Gastrocnemius medialis (tissue), 4 donors: Measurements from ENCODE around the gene KRT31.

ENCODE experiments used
- POLR2A ChIP-seq, 2 donors: fragments of 450-650 bp; IDR thresholded peaks; one replicate each; pipeline ENCODE4 v1.6.1; 2017; ENCODE audit warnings: antibody characterized with exemption in 2 of 2, mild to moderate bottlenecking in 2 of 2, moderate library complexity in 2 of 2
- TF ChIP-seq, protein P1 (sequence below), 5 experiments: fragments of 450-650 bp in 3 of 5; fragments of 200-600 bp in 2 of 5; sonication (generic) in 2 of 5; IDR thresholded peaks in 4 of 5; conservative IDR thresholded peaks in 1 of 5; 1 replicate in 4 of 5; 2 replicates in 1 of 5; pipeline ENCODE4 v1.5.1; 2016 to 2019; ENCODE audit warnings: antibody characterized with exemption in 5 of 5, mild to moderate bottlenecking in 3 of 5, moderate library complexity in 3 of 5

- TF ChIP-seq, protein P1, sequence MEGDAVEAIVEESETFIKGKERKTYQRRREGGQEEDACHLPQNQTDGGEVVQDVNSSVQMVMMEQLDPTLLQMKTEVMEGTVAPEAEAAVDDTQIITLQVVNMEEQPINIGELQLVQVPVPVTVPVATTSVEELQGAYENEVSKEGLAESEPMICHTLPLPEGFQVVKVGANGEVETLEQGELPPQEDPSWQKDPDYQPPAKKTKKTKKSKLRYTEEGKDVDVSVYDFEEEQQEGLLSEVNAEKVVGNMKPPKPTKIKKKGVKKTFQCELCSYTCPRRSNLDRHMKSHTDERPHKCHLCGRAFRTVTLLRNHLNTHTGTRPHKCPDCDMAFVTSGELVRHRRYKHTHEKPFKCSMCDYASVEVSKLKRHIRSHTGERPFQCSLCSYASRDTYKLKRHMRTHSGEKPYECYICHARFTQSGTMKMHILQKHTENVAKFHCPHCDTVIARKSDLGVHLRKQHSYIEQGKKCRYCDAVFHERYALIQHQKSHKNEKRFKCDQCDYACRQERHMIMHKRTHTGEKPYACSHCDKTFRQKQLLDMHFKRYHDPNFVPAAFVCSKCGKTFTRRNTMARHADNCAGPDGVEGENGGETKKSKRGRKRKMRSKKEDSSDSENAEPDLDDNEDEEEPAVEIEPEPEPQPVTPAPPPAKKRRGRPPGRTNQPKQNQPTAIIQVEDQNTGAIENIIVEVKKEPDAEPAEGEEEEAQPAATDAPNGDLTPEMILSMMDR (IDR thresholded peaks at IDR 0.05 in 4 of 5, conservative IDR thresholded peaks at IDR 0.05 in 1 of 5): no peak
- no peak for TF ChIP-seq POLR2A (IDR thresholded peaks at IDR 0.05)
These were observed 51.4 kb downstream of the KRT31 start for GRCh38 chr17:41345992-41346391.
